GM12865 (cell line): ENCODE results near the gene RFTN1.

Experiments used
- DNase-seq: peaks from one replicate; pipeline ENCODE4 v3.0.0; 2010; ENCODE audit warnings: low read depth
- H3K4me3 ChIP-seq: 2 replicates; pipeline ENCODE4 v1.5.1; 2011; ENCODE audit warnings: mild to moderate bottlenecking, low read depth, low read length, control low read depth
- TF ChIP-seq, protein P1 (sequence below): IDR thresholded peaks from 2 replicates; pipeline ENCODE4 v1.5.1; 2011; ENCODE audit warnings: low read length, control low read depth, low read depth, inconsistent platforms; ENCODE audit not compliant: insufficient read depth; ENCODE audit errors: missing control alignments

Gene RFTN1

DNA sequence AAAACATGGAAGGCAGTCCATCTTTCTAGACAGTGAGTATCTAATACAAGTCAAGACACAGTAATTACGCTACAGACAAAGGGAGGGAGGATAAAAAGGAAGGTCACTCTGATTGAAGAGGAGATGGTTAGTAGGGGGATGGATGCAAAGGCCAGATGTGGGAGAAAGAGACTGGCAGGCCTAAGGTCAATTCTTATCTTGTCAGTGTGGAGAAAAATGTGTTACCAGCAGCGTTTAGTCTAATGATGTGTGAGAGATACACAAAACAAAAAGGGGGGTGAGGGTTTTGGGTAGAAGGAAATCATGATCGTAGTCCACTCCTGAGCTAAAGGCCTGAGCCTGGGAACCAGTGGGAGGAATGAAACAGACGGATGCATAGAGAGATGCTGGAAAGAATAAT lies 46.7 kb downstream of the RFTN1 start:
- no peak overlapping the region for H3K4me3 ChIP-seq
- no peak for DNase-seq
- TF ChIP-seq, protein P1, sequence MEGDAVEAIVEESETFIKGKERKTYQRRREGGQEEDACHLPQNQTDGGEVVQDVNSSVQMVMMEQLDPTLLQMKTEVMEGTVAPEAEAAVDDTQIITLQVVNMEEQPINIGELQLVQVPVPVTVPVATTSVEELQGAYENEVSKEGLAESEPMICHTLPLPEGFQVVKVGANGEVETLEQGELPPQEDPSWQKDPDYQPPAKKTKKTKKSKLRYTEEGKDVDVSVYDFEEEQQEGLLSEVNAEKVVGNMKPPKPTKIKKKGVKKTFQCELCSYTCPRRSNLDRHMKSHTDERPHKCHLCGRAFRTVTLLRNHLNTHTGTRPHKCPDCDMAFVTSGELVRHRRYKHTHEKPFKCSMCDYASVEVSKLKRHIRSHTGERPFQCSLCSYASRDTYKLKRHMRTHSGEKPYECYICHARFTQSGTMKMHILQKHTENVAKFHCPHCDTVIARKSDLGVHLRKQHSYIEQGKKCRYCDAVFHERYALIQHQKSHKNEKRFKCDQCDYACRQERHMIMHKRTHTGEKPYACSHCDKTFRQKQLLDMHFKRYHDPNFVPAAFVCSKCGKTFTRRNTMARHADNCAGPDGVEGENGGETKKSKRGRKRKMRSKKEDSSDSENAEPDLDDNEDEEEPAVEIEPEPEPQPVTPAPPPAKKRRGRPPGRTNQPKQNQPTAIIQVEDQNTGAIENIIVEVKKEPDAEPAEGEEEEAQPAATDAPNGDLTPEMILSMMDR, result no peak

DNA sequence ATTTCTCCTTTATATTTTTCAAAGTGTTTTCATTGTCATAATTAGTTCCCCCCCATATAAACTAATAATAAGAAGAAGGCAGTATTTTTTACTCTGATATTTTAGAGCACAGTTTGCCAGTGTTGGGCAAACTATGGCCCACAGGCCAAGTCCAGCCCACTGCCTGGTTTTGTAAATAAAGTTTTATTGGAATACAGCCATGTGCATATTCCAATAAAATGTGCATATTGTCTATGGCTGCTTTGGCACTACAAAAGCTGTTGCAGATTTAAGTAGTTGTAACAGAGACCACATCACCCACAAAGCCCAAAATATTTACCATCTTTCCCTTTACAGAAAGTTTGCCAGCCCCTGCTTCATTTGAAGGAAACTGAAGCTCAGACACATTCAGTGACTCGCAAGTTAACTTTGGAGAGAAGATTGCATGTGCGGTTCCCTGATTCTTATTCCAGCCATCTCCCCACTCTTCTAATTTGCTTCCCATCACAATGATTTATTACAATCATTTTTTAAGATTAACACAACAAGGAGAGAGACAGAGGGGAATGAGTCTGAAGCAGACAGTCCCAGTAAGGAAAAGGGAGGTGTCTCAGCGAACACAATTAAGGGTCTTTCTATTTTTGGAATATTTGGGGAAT lies 48.9 kb downstream of the RFTN1 start:
- TF ChIP-seq, protein P1, result no peak
- no peak for DNase-seq
- no peak overlapping the region for H3K4me3 ChIP-seq

DNA sequence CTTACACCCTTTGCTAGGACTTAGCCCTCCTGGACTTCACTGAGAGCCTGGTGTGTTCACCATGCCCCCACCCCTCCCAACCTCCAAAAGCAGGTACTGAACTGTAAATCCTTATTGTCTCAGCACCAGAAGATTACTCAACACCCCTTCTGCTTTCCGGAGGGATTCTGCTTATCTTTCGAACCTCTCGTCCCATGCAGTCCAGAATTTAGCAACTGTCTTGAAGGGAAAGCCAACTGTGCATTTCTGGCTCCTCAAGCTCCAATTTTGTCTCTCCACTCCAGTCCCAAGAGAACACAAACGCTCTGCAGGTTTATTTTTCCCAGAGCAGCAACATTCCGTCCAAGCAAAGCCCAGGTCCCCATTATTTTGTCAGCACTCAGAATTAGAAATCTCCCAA lies 49.6 kb downstream of the RFTN1 start:
- TF ChIP-seq, protein P1, result no peak
- H3K4me3 ChIP-seq, result no peak overlapping the region
- no peak for DNase-seq

DNA sequence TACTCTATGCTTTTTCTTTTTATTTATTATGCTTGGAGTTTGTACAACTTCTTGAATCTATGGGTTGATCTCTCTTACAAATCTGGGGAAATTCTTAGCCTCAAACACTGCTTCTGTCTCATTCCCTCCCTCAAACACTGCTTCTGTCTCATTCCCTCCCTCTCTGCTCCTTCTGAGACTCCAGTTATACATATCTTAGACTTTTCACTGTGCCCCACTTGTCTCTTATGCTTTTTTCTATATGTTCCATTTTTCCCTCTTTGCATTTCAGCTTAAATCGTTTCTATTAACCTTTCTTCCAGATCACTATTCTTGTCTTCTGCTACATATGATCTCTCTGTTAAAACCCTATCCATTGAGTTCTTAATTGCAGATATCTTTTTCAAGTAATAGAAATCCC lies 50.4 kb downstream of the RFTN1 start:
- no peak overlapping the region for H3K4me3 ChIP-seq
- TF ChIP-seq, protein P1, result no peak
- no peak for DNase-seq

DNA sequence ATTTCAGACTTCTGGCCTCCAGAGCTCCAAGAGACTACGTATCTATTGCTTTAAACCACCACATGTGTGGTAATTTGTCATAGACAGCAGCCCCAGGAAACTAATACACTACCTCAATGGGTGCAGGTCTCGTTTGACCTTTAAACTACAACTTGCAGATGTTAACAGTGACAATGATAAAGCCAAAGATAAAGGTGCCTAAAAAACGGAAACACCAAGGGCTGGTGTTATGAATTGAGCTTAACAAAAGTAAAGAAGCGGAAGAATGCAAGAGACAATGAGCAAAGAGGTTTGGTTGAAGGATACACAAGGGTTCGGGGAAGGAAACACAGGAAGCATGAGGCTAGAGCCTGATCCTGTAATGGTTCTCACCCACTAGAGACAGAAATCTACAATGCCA lies 50.8 kb downstream of the RFTN1 start:
- no peak overlapping the region for H3K4me3 ChIP-seq
- TF ChIP-seq, protein P1, result no peak
- DNase-seq, result no peak

DNA sequence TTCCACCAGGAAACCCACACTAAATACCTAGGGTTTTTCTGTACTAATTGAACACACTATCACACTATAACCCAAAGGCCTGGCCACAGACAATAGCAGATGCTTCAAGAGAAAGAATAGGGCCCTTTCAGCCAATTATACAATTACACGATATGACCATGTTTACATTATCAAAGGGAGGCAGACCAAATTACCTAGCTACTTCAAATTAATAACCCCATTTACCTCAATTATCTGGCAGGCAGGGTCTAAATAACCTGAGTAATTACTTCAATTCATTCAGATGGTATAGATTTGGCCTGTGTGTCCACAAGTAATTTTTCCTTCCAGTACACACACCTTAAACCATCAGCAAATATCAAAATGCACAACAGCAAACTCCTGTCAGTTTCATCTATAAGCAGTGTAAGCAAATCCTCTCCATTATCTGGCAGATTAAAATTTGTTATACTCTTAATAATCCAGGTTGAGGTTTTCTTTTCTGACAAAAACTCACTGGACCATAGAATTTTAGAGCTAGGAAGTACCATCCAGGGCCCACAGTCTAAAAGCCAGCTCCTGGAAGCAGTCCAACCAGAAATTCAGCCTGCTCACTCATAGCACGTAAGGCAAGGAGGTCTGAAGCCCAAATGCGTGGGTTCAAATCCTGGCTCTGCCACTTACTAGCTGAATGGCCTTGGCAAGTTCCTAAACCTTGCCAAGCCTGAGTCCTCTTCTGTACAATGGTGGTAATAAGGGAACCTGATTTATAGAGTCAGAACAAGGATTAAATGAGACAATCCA lies 51.8 kb downstream of the RFTN1 start:
- DNase-seq, result no peak
- TF ChIP-seq, protein P1, result no peak
- H3K4me3 ChIP-seq, result no peak overlapping the region

DNA sequence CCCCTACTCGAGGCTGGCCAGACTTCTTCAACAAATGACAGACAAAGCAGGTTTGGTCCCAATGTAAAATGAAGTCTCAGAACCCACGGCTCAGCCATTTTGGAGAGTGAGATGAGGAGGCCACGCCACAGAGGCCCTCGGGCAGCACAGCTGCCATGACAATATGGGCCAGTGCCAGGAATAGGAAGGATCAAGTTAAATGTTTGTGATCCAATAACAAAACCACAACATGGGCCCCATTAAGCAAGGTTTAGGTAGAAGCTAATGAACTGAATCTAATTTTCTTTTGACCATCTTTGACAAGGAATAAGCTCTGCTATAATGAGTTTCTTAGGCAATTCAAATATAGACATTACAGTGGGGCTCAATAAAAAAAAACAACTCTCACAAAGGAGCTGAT lies 52.6 kb downstream of the RFTN1 start:
- TF ChIP-seq, protein P1, result no peak
- no peak overlapping the region for H3K4me3 ChIP-seq
- no peak for DNase-seq
